IPS DF 4.7 (cell line): ENCODE data around the gene ZBED4.

Experiments used
- DNase-seq: peaks from one replicate; pipeline ENCODE4 v3.0.0-alpha.2; 2013; ENCODE audit warnings: low spot score; ENCODE audit errors: extremely low read depth

The ZBED4 gene

DNA sequence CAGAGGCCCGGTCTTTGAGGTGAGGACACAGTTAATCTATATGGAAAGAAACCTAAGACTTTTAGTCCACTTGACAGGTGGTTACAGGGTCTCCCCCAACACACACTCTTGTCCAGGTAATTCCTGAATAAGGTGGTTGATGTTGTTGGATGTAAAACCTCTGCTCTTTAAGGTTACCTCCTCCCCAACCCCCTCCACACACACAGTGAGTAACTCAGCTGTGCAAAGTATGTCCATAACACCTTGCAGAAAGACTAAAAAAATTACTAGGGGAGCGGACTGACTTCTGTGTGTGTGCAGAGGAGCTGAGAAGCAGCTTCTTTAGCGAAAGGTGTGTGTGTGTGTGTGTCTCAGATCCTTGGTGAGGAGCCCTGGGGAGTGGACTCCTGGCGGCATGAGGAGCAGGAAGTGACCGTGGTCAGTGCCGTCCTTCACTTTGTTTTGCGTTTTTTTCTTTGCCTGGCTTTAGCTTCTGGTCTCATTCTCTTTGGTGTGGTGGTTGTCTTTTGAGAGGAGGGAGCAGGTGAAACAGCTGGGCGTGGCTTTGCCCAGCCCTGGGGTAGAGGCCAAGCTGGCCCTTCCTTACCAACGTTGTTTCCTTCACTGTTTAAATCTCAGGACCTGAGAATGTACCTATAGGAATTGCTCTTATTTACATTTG, 1.7 kb downstream of the ZBED4 start:
- DNase-seq = no peak

DNA sequence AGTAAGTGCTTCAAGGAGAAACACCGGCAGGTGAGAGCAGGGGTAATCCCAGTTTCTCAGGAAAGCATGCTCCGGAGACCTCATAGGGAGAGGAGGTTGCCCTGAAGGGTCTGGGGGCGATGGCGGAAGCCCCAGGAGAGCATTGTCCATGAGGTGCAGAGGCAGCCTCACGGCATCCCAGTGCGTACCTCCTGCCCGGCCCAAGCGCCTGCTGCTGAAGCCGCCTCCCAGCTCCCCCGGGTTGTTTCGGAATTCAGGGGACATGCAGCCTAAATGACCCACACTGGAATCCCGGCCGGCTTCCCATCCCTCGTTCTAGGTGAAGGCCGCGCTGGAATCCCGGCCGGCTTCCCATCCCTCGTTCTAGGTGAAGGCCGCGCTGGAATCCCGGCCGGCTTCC, 2.7 kb downstream of the ZBED4 start:
- DNase-seq = no peak

DNA sequence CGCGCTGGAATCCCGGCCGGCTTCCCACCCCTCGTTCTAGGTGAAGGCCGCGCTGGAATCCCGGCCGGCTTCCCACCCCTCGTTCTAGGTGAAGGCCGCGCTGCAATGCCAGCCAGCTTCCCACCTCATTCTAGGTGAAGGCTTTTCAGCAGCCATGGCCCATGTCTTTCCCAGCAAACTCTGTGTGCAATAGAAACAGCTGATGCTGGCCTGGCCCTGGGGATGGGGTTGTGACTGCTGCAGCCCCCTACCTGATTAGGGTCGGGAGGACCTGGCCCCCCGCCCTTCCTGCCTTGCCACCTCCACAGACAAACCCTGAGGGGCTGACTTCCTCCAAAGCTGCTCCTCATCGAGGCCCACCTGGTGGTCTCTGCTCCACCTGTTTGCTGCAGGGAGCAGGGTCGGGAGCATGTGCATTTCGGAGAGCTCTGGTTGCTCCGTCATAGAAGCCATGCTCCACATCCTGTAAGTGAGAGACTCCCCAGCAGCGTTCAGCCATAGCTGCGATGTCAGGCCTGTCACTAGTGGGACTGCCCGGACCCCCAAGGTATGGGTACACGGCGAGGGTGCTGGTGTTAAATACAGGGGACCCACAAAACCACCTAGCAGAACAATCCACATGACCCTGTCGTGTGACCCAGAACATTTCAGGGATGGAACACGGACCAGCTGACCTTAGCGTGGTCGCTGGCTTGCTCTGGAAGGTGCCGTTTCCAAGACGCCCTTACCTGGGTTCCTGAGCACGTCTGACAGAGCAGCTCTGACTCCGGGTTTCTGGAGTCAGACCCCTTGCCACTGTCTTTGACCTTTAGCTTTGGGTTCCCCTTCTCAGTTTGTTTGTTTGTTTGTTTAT, 3.3 kb downstream of the ZBED4 start:
- no peak for DNase-seq

DNA sequence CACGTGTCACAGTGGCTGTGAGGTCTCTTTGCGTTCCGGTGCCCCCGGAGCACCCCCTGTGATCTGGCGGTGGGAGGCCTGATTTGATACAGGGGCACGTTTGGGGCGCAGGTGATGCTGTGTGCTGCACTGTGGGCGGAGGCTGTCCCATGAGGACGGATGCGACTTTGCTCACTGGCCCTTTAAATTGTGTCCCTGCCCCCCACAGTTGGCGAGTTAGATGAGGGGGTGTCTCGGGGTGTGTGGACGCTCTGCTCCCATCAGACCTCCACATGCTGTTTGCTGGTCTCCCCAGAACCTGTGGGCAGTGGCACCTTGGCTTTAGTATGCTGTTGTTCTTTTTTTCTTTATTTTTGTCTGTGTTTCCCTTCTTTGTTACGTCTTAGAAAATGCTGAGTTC, 5.2 kb downstream of the ZBED4 start:
- no peak for DNase-seq

DNA sequence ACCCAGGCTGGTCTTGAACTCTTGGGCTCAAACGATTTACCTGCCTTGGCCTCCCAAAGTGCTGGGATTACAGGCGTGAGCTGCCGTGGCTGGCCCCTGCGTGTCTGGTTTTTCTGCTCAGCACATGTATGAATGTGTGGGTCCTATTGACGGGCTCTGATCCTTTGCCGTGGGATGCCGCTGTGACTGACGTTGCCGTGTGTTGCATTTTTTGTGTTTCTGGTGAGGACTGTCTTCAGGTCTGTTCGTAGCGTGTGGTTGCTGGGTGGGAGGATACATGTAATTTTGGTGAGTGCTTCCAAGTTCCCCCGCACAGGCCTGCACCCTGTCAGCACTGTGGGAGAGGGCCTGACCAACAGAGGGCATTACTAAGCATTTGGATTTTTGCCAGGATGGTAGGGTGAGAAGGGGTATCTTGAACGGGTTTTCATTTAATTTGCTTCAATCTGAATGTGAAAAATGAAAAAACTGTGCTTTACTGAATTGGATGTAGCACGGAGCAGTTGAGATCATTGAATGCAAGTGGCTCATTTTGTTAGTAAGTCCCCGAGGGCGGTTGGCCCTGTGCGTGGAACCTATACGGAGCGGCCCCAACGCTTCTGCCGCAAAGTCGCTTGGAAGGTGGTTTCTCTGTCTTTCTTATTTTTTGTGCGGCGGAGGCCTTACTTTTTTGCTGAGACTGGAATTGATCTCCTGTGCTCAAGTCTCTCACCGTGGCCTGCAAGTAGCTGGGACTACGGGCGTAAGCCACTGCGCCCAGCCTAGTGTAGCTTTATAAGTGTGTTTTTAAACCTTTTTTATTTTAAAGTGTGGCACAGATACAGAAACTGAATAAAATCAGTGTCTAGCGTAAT, 8.2 kb downstream of the ZBED4 start:
- DNase-seq = no peak

DNA sequence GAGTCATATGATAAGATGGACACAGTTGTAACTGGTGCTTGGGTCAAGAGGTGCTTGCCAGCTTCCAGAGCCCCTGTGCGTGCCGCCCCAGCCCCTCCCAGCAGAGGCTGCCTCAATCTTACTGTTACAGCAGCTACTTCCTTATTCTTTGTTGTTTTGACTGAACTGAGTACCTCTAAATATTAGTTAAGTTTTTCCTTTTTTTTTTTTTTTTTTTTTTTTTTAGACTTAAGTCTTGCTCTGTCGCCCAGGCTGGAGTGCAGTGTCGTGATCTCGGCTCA, 8.8 kb downstream of the ZBED4 start:
- DNase-seq = no peak

DNA sequence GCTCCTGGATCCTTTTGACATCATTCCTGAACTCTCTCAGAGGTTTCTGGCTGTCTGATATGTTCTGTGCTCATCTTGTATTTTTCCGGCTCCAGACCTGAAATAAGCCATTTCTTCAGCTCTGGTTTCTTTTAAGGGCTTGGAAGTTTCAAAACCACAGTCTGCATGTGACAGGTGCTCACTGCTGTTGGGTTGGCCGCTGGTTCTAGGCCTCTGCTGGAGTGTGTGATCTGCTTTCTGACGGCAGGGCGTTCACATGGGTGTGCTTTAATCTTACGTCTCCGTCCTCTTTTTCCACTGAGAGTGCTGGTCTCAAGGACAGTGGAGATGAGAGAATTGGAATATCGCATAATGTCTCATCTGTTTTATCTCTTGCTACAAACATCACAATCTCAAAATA, 10.3 kb downstream of the ZBED4 start:
- no peak for DNase-seq

DNA sequence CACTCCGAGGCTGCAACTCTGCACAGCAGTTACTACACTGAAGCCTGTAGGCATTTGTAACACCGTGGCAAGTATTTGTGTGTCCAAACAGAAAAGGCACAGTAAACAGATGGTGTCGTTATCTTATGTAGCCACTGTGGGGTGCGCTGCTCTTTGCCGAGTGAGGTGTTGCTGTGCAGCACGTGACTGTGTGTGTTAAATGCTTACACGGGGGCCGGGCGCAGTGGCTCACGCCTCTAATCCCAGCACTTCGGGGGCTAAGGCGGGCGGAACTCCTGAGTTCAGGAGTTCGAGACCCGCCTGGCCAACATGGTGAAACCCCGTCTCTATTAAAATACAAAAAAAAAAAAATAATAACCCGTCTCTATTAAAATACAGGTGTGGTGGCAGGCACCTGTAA, 11.5 kb downstream of the ZBED4 start:
- no peak for DNase-seq

DNA sequence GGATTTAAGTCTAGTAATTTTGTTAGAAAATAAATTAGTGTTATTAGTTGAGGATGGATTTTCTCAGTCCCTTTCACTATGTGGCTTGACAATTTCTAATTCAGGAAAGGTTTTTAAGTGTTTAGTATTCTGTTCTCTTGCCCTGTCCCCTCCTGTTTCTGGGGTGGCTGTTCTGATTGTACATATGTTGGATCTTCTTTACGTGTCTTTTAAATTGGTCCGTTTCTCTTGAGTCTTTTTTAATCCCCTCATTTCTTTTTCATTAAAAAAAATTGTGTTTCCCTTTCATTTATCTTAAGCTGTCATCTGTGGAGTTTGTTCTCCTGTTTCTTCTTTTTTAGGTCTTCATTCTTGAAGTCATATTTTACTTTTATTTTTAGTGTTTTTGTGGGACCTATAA, 12.5 kb downstream of the ZBED4 start:
- DNase-seq = no peak

DNA sequence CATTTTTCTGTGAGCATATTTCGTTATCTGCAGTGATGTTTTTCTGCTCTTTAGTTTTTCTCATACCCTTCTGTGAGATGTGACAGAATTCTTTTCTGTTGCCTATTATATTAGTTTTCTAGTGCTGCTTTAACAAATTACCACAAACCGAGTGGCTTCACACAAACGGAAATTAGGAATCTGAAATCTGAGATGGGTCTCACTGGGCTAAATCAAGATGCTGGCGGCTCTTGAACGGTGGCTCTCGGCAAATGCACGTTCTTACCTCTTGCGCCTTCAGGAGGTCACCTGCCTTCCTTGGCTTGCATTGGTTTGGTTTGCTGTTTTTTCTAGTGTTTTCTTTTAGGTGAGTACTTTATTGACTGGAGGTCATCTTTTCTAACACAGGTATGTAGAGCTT, 13.0 kb downstream of the ZBED4 start:
- DNase-seq = no peak

DNA sequence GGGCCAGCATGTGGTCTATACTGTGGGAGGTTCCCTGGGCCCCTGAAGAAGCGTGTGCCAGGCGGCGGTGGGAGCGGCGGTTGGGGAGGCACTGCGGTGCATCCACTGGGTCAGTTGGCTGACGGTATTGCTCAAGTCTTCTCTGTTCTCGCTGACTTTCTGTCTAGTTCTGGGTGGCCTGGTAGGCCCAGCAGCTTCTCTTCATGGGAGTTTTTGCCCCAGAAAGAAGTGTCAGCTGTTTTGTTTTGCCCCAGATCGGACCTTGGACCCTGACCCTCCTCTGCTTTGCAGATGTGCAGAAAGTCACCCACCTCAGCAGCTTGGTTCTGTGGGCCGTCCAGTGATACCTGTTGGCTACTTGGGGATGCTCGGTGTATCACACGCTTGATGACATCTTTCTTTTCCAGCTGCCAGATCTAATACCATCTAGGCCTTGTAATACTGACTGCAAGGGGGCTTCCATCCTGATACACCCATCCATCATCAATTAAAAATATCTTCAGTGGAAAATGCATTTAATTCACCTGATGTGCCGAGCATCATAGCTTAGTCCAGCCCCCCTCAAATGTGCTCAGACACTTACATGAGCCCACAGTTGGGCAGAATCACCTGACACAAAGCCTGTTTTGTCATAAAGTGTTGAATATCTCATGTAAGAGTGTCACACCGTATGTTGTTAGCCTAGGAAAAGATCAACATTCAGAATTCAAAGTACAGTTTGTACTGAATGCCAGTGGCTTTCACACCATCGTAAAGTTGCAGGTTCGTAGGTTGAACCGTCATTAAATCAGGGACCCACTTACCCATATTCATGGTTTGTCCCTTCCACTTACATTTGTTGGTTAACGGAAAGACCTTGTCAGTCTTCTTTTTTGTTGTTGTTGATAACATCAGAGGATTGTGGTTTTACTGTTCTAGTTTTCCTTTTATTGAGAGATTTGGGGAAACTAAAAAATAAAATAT, 13.9 kb downstream of the ZBED4 start:
- no peak for DNase-seq

DNA sequence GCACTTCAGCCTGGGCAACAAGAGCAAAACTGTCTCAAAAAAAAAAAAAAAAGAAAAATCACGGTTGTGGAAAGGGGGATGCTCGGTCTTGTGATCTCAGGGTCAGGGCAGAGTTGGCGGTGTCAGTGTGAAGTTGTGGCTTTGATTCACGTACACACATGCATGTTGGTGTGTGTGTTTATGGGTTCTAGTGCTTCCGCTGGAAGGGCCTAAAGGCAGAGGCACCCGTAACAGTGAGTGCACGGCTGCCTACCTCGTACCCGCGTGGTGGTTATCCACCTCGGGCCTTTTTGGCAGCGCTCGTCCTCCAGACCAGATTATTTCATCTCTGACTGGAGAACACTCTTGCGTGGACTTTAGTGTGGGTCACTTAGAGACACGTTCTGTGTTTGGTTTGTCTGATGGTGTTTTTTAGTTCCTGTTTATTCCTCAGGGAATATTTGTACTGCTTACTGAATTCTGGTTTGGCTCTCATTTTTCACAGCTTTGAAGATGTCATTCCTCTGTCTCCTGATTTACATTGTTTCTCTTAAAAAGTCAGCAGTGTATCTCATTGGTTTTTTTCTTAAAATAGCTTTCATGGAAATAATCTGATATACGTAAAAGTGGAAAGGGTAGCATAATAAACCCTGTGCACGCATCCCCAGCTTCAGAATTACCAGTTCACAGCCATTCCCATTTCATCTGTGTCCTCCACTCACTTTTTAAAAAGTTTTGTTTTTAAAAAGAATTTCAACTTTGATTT, 15.6 kb downstream of the ZBED4 start:
- no peak for DNase-seq

DNA sequence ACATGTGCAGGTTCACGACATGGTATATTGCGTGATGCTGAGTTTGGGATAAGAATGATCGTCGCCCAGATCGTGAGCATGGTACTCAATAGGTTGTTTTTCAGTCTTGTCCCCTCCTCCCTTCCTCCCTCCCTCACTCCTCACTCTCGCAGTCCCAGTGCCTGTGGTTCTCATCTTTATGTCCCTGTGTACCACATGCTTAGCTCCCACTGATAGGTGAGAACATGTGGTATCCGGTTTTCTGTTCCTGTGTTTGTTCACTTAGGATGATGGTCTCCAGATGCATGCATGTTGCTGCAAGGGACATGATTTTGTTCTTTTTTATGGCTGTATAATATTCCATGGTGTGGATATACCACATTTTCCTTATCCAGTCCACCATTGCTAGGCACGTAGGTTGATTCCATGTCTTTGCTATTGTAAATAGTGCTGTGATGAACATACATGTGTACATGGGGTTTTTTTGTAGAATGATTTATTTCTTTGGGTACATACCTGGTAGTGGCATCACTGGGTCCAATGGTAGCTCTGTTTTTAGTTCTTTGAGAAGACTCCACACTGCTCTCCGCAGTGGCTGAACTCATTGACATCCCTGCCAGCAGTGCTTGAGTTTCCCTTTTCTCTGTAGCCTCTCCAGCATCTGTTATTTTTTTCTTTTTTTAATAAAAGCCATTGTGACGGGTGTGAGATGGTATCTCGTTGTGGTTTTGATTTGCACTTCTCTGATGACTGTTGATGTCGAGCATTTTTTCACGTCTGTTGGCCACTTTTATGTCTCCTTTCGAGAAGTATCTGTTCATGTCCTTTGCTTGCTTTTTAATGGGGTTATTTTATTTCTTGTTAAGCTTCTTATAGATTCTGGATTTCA, 16.4 kb downstream of the ZBED4 start:
- no peak for DNase-seq

DNA sequence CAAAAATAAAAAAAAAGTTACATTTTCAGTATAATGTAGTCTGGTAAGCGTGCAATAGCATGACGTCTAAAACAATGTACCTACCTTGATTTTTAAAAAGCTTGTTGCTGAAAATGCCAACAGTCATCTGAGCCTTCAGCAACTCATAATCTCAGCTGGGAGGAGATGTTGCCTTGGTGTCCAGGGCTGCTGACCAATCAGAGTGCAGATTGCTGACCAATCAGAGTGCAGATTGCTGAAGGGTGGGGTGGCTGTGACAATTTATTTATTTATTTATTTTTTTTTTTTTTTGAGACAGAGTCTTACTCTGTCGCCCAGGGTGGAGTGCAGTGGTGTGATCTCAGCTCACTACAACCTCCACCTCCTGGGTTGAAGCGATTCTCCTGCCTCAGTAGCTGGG, 17.8 kb downstream of the ZBED4 start:
- no peak for DNase-seq

DNA sequence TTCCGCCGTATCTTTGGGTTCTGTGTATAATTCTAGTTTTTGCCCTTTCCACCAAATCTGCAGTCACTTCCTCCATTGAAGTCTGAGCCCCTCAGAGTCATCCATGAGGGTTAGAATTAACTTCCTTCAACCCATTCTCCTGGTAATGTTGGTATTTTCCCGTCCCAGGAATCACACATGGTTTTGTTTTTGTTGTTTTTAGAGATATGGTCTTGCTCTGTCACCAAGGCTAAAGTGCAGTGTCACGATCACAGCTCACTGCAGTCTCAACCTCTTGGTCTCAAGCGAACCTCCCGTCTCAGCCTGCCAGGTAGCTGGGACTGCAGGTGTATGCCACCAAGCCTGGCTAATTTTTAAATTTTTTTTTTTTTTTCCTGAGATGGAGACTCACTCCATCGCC, 18.7 kb downstream of the ZBED4 start:
- no peak for DNase-seq

DNA sequence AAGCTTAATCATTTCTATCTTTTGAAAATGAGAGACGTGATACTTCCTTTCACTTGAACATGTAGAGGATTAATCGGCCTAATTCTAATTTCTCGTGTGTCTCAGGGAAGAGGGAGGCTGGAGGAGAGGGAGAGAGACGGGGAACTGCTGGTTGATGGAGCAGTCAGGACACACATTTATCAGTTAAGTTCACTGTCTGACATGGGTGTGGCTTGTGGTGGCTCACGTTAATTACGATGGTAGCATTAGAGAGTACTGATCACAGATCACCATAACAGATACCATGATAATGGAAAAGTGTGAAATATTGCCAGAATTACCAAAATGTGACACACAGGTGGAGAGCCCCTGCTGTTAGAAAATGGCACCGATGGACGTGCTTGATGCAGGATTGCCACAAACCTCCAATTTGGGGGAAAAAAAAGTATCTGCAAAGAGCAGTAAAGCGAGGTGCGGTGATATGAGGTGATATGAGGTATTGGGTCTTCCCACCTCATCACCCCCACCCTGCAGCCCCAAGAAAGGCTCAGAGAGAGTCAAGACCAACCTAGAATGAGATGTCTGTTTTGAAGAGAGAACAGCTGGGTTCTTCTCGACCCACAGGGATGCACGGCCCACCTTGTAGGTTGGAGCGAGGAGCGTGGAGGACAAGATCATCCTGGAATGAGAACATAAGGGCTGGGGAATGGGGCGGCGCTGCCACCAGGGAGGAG, 19.7 kb downstream of the ZBED4 start:
- DNase-seq = no peak

DNA sequence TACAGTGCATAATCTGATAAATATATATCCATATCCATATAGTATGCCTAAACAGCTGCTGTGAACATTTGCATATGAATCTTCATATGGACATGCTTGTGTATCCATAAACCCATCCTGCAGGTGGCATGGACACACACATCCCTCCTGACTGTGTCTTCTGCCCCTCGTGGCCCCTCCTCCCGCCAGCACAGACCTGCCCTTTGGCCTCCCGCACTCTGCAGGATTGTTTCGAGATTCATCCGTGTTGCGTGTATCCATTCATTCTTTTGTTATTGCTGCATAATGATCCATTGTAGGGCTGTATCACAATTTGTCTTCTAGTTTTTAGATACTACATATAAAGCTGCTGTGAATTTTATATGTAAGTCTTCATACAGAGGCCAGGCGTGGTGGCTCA, 24.0 kb downstream of the ZBED4 start:
- DNase-seq = no peak

DNA sequence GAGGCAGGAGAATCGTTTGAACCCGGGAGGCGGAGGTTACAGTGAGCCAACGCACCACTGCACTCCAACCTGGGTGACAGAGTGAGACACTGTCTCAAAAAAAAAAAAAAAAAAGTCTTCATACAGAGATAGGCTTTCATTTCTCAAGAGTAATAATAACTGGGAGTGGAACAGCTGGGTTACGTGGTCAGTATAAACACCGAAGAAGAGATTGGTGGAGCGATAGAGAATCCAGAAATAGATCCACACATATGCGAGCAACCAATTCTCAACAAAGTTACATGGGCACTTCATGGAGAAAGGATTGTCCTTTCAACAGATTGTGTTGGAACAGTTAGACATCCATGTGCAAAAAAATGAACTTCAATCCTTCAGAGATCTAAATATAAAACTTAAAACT, 24.6 kb downstream of the ZBED4 start:
- DNase-seq = no peak

DNA sequence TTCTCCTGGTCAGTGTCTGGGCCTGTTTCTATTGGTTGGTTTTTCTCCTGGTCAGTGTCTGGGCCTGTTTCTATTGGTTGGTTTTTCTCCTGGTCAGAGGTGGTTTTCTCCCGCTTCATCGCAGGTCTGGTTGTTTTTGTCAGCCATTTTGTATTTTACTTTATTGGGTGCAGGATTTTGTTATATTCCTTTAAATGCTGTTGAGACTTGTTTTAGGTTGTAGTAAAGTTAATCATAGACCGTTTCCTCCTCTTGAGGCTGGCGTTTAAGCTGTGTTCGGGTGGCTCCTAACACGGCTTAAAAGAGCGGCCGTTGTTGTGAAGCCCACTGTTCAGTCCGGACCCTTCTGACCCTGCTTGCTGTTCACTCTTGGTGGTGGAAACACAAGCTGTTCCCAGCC, 26.2 kb downstream of the ZBED4 start:
- DNase-seq = no peak
